ENCODE data around the gene OR51B4. TPM values are rescaled to one million over a fixed set of nuclear protein-coding genes. Genes with fewer than 3 reads are reported as not detected.

OR51B4 gene
- total and polyA plus RNA-seq, 2 donors (not counting 3 experiments of a cell fraction or from before 2014, with no cell fraction given): 0.08 TPM; not detected in 1

DNA sequence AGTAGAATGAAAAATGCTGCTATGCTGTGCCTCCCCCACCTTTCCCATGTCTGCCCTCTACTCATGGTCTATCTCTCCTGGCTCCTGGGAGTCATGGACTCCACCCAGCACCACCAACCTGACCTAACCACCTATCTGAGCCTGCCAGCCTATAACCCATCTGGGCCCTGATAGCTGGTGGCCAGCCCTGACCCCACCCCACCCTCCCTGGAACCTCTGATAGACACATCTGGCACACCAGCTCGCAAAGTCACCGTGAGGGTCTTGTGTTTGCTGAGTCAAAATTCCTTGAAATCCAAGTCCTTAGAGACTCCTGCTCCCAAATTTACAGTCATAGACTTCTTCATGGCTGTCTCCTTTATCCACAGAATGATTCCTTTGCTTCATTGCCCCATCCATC, 17.1 kb downstream of the OR51B4 start:
- no peak for DNase-seq (ENCODE audit: low read depth, low spot score)
- Histone ChIP-seq H3K9ac (replicated peaks; ENCODE audit: extremely low read depth, insufficient read depth, low read length) (no peak overlapping the region), H2AFZ (ENCODE audit: low read depth, low read length) (no peak overlapping the region), H3K27ac (ENCODE audit: insufficient read depth, low read depth, low read length) (no peak overlapping the region), H3K27me3 (ENCODE audit: control insufficient read depth in 2 of 2, insufficient read depth in 2 of 2, low read length in 2 of 2) (no peaks in the 10 kb centered on the region), H3K9me1 (replicated peaks; ENCODE audit: control insufficient read depth, extremely low read depth, insufficient read depth, low read length) (no peaks in the 10 kb centered on the region), H3K36me3 (ENCODE audit: control insufficient read depth in 2 of 2, extremely low read depth in 1 of 2, insufficient read depth in 2 of 2, low read length in 2 of 2) (no peaks in the 10 kb centered on the region), H3K79me2 (ENCODE audit: control insufficient read depth, insufficient read depth, low read length) (no peaks in the 10 kb centered on the region), H4K20me1 (replicated peaks; ENCODE audit: control insufficient read depth, extremely low read depth, insufficient read depth, low read length) (no peaks in the 10 kb centered on the region), H3K9me3 (replicated peaks; ENCODE audit: control insufficient read depth, insufficient read depth, low read length) (no peaks in the 10 kb centered on the region), H3K4me1 (ENCODE audit: control insufficient read depth, extremely low read depth, insufficient read depth, low read length) (peaks cover 11% of the 10 kb centered on the region), H3K4me2 (ENCODE audit: insufficient read depth, low read length) (no peak overlapping the region), H3K4me3 (replicated peaks in 1 of 3; ENCODE audit: insufficient read depth in 1 of 3, low read depth in 1 of 3, low read length in 3 of 3) (no peak overlapping the region)
- no peak for FAIRE-seq
- BruUV-seq (replicated peaks): no TSS peak
- dilution Hi-C loops (cut with MboI; ENCODE audit: extremely low pct_ligation_motif_present, low sequenced_read_pairs) (no loop called here), intact Hi-C loops (cut with micrococcal nuclease) (no loop called here)
- ChIA-PET CTCF (no interaction called here), POLR2A (no interaction called here)
- TF ChIP-seq GATA2 (IDR thresholded peaks at IDR 0.05; ENCODE audit: insufficient read depth, insufficient read length, low read depth, low read length): no peak
- no peak for TF ChIP-seq POLR2AphosphoS5 (IDR thresholded peaks at IDR 0.05; ENCODE audit: insufficient read depth, low read depth, low read length)
- no peak for TF ChIP-seq POLR2A (IDR thresholded peaks at IDR 0.05; ENCODE audit: low read depth, low read length)
- TF ChIP-seq MYC (IDR thresholded peaks at IDR 0.05; ENCODE audit: low read depth, low read length): no peak
- TF ChIP-seq EZH2 (IDR thresholded peaks at IDR 0.05; ENCODE audit: borderline replicate concordance, low read depth, low read length, severe bottlenecking): no peak
- no peak for TF ChIP-seq MAX (IDR thresholded peaks at IDR 0.05; ENCODE audit: insufficient read depth, insufficient read length)
- no peak for TF ChIP-seq FOS (IDR thresholded peaks at IDR 0.05; ENCODE audit: borderline replicate concordance, insufficient read depth, low read length)
- no peak for TF ChIP-seq CTCF (IDR thresholded peaks at IDR 0.05; ENCODE audit: extremely low read depth in 1 of 2, insufficient read depth in 1 of 2, low read depth in 1 of 2, low read length in 2 of 2)
- no peak for TF ChIP-seq JUN (IDR thresholded peaks at IDR 0.05; ENCODE audit: borderline replicate concordance, insufficient read depth, insufficient read length, low read depth)
